ENCODE data around the gene SLC26A1. TPM values are rescaled to one million over a fixed set of nuclear protein-coding genes. Genes with fewer than 3 reads are reported as not detected.
A peak's percentile ranks its signal among the peaks of the same experiment; 100 is the strongest.
"Not testable (repeated sequence)": the region's sequence is repeated elsewhere in the genome, so short reads cannot be mapped to it uniquely, and the experiment has no call there.

The SLC26A1 gene
- total and polyA plus RNA-seq, 9 donors, result 0.58 to 5.3 (median 3.2) TPM

- Histone ChIP-seq H3K27ac (ENCODE audit: low read length) (no peak overlapping the region), H3K9me3 (replicated peaks; ENCODE audit: control insufficient read depth, low read depth, low read length) (no peaks in the 10 kb centered on the region)
- 83% methylated on average over 17 of the region's 17 CpGs for WGBS (ENCODE audit: insufficient coverage)
These were observed 10.9 kb downstream of the SLC26A1 start for GRCh38 chr4:982291-982690.

GRCh38 chr4:978957-979701 lies 14.1 kb downstream of the SLC26A1 start:
- no peaks in the 10 kb centered on the region for H3K36me3 ChIP-seq (ENCODE audit: control insufficient read depth, insufficient read depth, low read length)
- WGBS (ENCODE audit: insufficient coverage), result 14% methylated on average over 10 of the region's 20 CpGs
- H3K27me3 ChIP-seq (ENCODE audit: control insufficient read depth, insufficient read depth, low read length), result peaks cover 3% of the 10 kb centered on the region
- no peak overlapping the region for H3K27ac ChIP-seq (ENCODE audit: low read length)
- H3K9me3 ChIP-seq (replicated peaks; ENCODE audit: control insufficient read depth, low read depth, low read length), result no peaks in the 10 kb centered on the region
- H3K4me1 ChIP-seq (ENCODE audit: control insufficient read depth, insufficient read depth, low read length), result peaks cover 4% of the 10 kb centered on the region
- no peak for DNase-seq
- H3K4me3 ChIP-seq (ENCODE audit: low read length), result no peak overlapping the region

More at GRCh38 chr4:982291-982690, 10.9 kb downstream of the SLC26A1 start:
- Histone ChIP-seq H3K36me3 (ENCODE audit: control insufficient read depth, insufficient read depth, low read length) (no peaks in the 10 kb centered on the region), H3K4me1 (ENCODE audit: control insufficient read depth, insufficient read depth, low read length) (peaks cover 18% of the 10 kb centered on the region), H3K4me3 (ENCODE audit: low read length) (no peak overlapping the region), H3K27me3 (ENCODE audit: control insufficient read depth, insufficient read depth, low read length) (peaks cover 3% of the 10 kb centered on the region)
- DNase-seq, result no peak

- DNase-seq; H3K9me3 ChIP-seq (replicated peaks; ENCODE audit: control insufficient read depth, low read depth, low read length); H3K36me3 ChIP-seq (ENCODE audit: control insufficient read depth, insufficient read depth, low read length); H3K4me3 ChIP-seq (ENCODE audit: low read length); H3K27ac ChIP-seq (ENCODE audit: low read length); H3K27me3 ChIP-seq (ENCODE audit: control insufficient read depth, insufficient read depth, low read length): not testable (repeated sequence)
- H3K4me1 ChIP-seq (ENCODE audit: control insufficient read depth, insufficient read depth, low read length), result peaks cover 20% of the 10 kb centered on the region
- no CpG with 5 or more reads among the region's 25 CpGs for WGBS (ENCODE audit: insufficient coverage)
These were observed 17.2 kb downstream of the SLC26A1 start for GRCh38 chr4:976016-976415.

GRCh38 chr4:974668-975067 lies 18.5 kb downstream of the SLC26A1 start:
- peaks cover 20% of the 10 kb centered on the region for H3K4me1 ChIP-seq (ENCODE audit: control insufficient read depth, insufficient read depth, low read length)
- WGBS (ENCODE audit: insufficient coverage), result 84% methylated on average over 8 of the region's 9 CpGs
- no peak for DNase-seq
- H3K27ac ChIP-seq (ENCODE audit: low read length), result no peak overlapping the region
- no peaks in the 10 kb centered on the region for H3K9me3 ChIP-seq (replicated peaks; ENCODE audit: control insufficient read depth, low read depth, low read length)
- H3K4me3 ChIP-seq (ENCODE audit: low read length), result no peak overlapping the region
- H3K36me3 ChIP-seq (ENCODE audit: control insufficient read depth, insufficient read depth, low read length), result no peaks in the 10 kb centered on the region
- H3K27me3 ChIP-seq (ENCODE audit: control insufficient read depth, insufficient read depth, low read length), result peaks cover 10% of the 10 kb centered on the region

- DNase-seq, result peak; percentile 91
- WGBS (ENCODE audit: insufficient coverage), result 18% methylated on average over 119 of the region's 123 CpGs
- H3K27ac ChIP-seq (ENCODE audit: low read length), result no peak within 1 kb of the TSS
These were observed 19.5 kb downstream of the SLC26A1 start, which contains the start of gene DGKQ for GRCh38 chr4:973431-974397. TSS of gene DGKQ (minus strand) at chr4:973569. CDS start at chr4:973482, 87 bp downstream.

GRCh38 chr4:972651-973424 lies 20.4 kb downstream of the SLC26A1 start:
- Histone ChIP-seq H3K9me3 (replicated peaks; ENCODE audit: control insufficient read depth, low read depth, low read length) (no peaks in the 10 kb centered on the region), H3K27me3 (ENCODE audit: control insufficient read depth, insufficient read depth, low read length) (peaks cover 20% of the 10 kb centered on the region), H3K4me1 (ENCODE audit: control insufficient read depth, insufficient read depth, low read length) (peaks cover 17% of the 10 kb centered on the region), H3K4me3 (ENCODE audit: low read length) (peak overlapping the region; percentile 53), H3K27ac (ENCODE audit: low read length) (no peak overlapping the region), H3K36me3 (ENCODE audit: control insufficient read depth, insufficient read depth, low read length) (no peaks in the 10 kb centered on the region)
- no peak for DNase-seq
- under 1% methylated on average over 65 of the region's 65 CpGs for WGBS (ENCODE audit: insufficient coverage)

More at GRCh38 chr4:973431-974397, 19.5 kb downstream of the SLC26A1 start, which contains the start of gene DGKQ:
- H3K4me1 ChIP-seq (ENCODE audit: control insufficient read depth, insufficient read depth, low read length), result peaks cover 16% of the 10 kb centered on the region
- peaks cover 12% of the 10 kb centered on the region for H3K27me3 ChIP-seq (ENCODE audit: control insufficient read depth, insufficient read depth, low read length)
- H3K36me3 ChIP-seq (ENCODE audit: control insufficient read depth, insufficient read depth, low read length), result no peaks in the 10 kb centered on the region
- H3K9me3 ChIP-seq (replicated peaks; ENCODE audit: control insufficient read depth, low read depth, low read length), result no peaks in the 10 kb centered on the region
- H3K4me3 ChIP-seq (ENCODE audit: low read length), result peak within 1 kb of the TSS; percentile 53

- no peaks in the 10 kb centered on the region for H3K9me3 ChIP-seq (replicated peaks; ENCODE audit: control insufficient read depth, low read depth, low read length)
- peak overlapping the region; percentile 53 for H3K4me3 ChIP-seq (ENCODE audit: low read length)
- DNase-seq, result no peak
- H3K36me3 ChIP-seq (ENCODE audit: control insufficient read depth, insufficient read depth, low read length), result no peaks in the 10 kb centered on the region
- peaks cover 18% of the 10 kb centered on the region for H3K4me1 ChIP-seq (ENCODE audit: control insufficient read depth, insufficient read depth, low read length)
- WGBS (ENCODE audit: insufficient coverage), result 67% methylated on average over 23 of the region's 24 CpGs
- H3K27ac ChIP-seq (ENCODE audit: low read length), result no peak overlapping the region
- H3K27me3 ChIP-seq (ENCODE audit: control insufficient read depth, insufficient read depth, low read length), result peaks cover 29% of the 10 kb centered on the region
These were observed 21.3 kb downstream of the SLC26A1 start for GRCh38 chr4:971666-972500.

- no peak for DNase-seq
- Histone ChIP-seq H3K4me1 (ENCODE audit: control insufficient read depth, insufficient read depth, low read length) (peaks cover 18% of the 10 kb centered on the region), H3K27me3 (ENCODE audit: control insufficient read depth, insufficient read depth, low read length) (peaks cover 29% of the 10 kb centered on the region), H3K4me3 (ENCODE audit: low read length) (no peak overlapping the region), H3K36me3 (ENCODE audit: control insufficient read depth, insufficient read depth, low read length) (peaks cover 1% of the 10 kb centered on the region), H3K27ac (ENCODE audit: low read length) (no peak overlapping the region), H3K9me3 (replicated peaks; ENCODE audit: control insufficient read depth, low read depth, low read length) (no peaks in the 10 kb centered on the region)
- 66% methylated on average over 13 of the region's 17 CpGs for WGBS (ENCODE audit: insufficient coverage)
These were observed 22.2 kb downstream of the SLC26A1 start for GRCh38 chr4:970854-971520.

Data from muscle of leg (tissue), 11 donors.